Measurements from ENCODE around the gene DUSP7.

DNA sequence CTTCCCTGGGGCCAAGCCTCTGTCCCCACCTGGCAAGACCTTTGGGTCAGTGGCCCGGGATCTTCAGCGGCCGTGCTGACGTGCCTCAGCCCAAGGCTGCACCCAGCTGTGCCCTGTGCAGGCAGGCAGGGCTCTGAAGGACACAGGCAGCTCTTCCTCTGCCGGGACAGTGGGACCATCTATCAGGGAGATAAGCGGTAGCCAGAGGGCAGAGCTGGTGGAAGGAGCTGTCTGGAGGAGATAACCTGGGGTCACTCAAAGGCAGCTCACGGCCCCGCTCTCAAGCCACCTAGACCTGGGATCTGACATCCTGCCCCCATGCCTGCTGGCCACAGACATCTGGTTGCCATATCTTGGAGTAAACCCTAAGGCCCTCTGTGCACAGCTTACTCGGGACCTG, 27.3 kb downstream of the DUSP7 start:
- TF ChIP-seq POLR2A (IDR thresholded peaks at IDR 0.05) (no peak), EP300 (IDR thresholded peaks at IDR 0.05) (no peak), POLR2AphosphoS5 (IDR thresholded peaks at IDR 0.05) (no peak)
- TF ChIP-seq, protein P1, sequence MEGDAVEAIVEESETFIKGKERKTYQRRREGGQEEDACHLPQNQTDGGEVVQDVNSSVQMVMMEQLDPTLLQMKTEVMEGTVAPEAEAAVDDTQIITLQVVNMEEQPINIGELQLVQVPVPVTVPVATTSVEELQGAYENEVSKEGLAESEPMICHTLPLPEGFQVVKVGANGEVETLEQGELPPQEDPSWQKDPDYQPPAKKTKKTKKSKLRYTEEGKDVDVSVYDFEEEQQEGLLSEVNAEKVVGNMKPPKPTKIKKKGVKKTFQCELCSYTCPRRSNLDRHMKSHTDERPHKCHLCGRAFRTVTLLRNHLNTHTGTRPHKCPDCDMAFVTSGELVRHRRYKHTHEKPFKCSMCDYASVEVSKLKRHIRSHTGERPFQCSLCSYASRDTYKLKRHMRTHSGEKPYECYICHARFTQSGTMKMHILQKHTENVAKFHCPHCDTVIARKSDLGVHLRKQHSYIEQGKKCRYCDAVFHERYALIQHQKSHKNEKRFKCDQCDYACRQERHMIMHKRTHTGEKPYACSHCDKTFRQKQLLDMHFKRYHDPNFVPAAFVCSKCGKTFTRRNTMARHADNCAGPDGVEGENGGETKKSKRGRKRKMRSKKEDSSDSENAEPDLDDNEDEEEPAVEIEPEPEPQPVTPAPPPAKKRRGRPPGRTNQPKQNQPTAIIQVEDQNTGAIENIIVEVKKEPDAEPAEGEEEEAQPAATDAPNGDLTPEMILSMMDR (IDR thresholded peaks at IDR 0.05): no peak

Data from gastroesophageal sphincter (tissue), 3 donors.